Mesothelial cell of epicardium (in vitro differentiated cells): Measurements from ENCODE around the gene PTPRN2. TPM values are rescaled to one million over a fixed set of nuclear protein-coding genes. Genes with fewer than 3 reads are reported as not detected.

Experiments used
- DNase-seq, 2 experiments: peaks; one replicate each; pipeline ENCODE4 v3.0.0; 2021; ENCODE audit warnings: low spot score in 2 of 2; ENCODE audit not compliant: unreplicated experiment in 2 of 2
- H3K27ac Mint-ChIP-seq: 2 replicates; pipeline ENCODE4 v1.8.0; 2021; ENCODE audit warnings: mixed read lengths
- H3K27me3 Mint-ChIP-seq: 2 replicates; pipeline ENCODE4 v1.8.0; 2021; ENCODE audit warnings: low read depth, mixed read lengths
- H3K36me3 Mint-ChIP-seq: 2 replicates; pipeline ENCODE4 v1.8.0; 2021; ENCODE audit warnings: mixed read lengths
- H3K4me1 Mint-ChIP-seq: 2 replicates; pipeline ENCODE4 v1.8.0; 2021; ENCODE audit warnings: mixed read lengths
- H3K4me3 Mint-ChIP-seq: 2 replicates; pipeline ENCODE4 v1.8.0; 2021; ENCODE audit warnings: mild to moderate bottlenecking, moderate library complexity, mixed read lengths
- H3K9me3 Mint-ChIP-seq: 2 replicates; pipeline ENCODE4 v1.8.0; 2021; ENCODE audit warnings: mixed read lengths
- CTCF ChIP-seq: fragments of 200-600 bp; sonication (generic); IDR thresholded peaks from one replicate; pipeline ENCODE4 v1.5.0; 2021; ENCODE audit warnings: antibody characterized with exemption; ENCODE audit not compliant: unreplicated experiment
- total RNA-seq: library from RNA; stranded (reverse); gene quantifications from 3 replicates; pipeline ENCODE4 v1.2.1, GENCODE V29; 2021

The PTPRN2 gene
- total RNA-seq, 1 donor from 2014 or later = 2.2 TPM

- TF ChIP-seq CTCF = no peak
- DNase-seq = no peak
These were observed 730.6 kb downstream of the PTPRN2 start for GRCh38 chr7:157856873-157857577.

GRCh38 chr7:157855452-157856213 lies 732.0 kb downstream of the PTPRN2 start:
- Mint-ChIP-seq H3K4me3 (no peak overlapping the region), H3K36me3 (no peaks in the 10 kb centered on the region), H3K27me3 (peaks cover 22% of the 10 kb centered on the region), H3K9me3 (no peaks in the 10 kb centered on the region), H3K4me1 (peaks cover 5% of the 10 kb centered on the region), H3K27ac (no peak overlapping the region)
- TF ChIP-seq CTCF = no peak
- no peak for DNase-seq

More at GRCh38 chr7:157856873-157857577, 730.6 kb downstream of the PTPRN2 start:
- Mint-ChIP-seq H3K36me3 (no peaks in the 10 kb centered on the region), H3K27me3 (peaks cover 13% of the 10 kb centered on the region), H3K4me3 (no peak overlapping the region), H3K4me1 (no peaks in the 10 kb centered on the region), H3K27ac (no peak overlapping the region), H3K9me3 (no peaks in the 10 kb centered on the region)

GRCh38 chr7:157855016-157855415 lies 732.6 kb downstream of the PTPRN2 start:
- Mint-ChIP-seq H3K4me1 (peaks cover 5% of the 10 kb centered on the region), H3K9me3 (no peaks in the 10 kb centered on the region), H3K4me3 (no peak overlapping the region), H3K36me3 (no peaks in the 10 kb centered on the region), H3K27me3 (peaks cover 20% of the 10 kb centered on the region), H3K27ac (no peak overlapping the region)
- no peak for DNase-seq
- TF ChIP-seq CTCF = no peak

GRCh38 chr7:157854066-157854891 lies 733.3 kb downstream of the PTPRN2 start:
- Mint-ChIP-seq H3K9me3 (no peaks in the 10 kb centered on the region), H3K4me1 (peaks cover 5% of the 10 kb centered on the region), H3K4me3 (no peak overlapping the region), H3K27me3 (peaks cover 19% of the 10 kb centered on the region), H3K27ac (no peak overlapping the region), H3K36me3 (no peaks in the 10 kb centered on the region)
- no peak for TF ChIP-seq CTCF
- no peak for DNase-seq

GRCh38 chr7:157853789-157854065 lies 733.9 kb downstream of the PTPRN2 start:
- no peak for DNase-seq
- Mint-ChIP-seq H3K9me3 (no peaks in the 10 kb centered on the region), H3K4me3 (no peak overlapping the region), H3K4me1 (peaks cover 5% of the 10 kb centered on the region), H3K27ac (no peak overlapping the region), H3K36me3 (no peaks in the 10 kb centered on the region), H3K27me3 (peaks cover 19% of the 10 kb centered on the region)
- TF ChIP-seq CTCF = no peak
